ENCODE measurements around the gene MCF2L2.

- TF ChIP-seq CTCF (IDR thresholded peaks at IDR 0.05) (no peak), POLR2A (IDR thresholded peaks at IDR 0.05) (no peak)
Observed at GRCh38 chr3:183254487-183255347, 173.7 kb downstream of the MCF2L2 start.
